ENCODE measurements around the gene PTPRU.
A peak's percentile ranks its signal among the peaks of the same experiment; 100 is the strongest.

The PTPRU gene

DNA sequence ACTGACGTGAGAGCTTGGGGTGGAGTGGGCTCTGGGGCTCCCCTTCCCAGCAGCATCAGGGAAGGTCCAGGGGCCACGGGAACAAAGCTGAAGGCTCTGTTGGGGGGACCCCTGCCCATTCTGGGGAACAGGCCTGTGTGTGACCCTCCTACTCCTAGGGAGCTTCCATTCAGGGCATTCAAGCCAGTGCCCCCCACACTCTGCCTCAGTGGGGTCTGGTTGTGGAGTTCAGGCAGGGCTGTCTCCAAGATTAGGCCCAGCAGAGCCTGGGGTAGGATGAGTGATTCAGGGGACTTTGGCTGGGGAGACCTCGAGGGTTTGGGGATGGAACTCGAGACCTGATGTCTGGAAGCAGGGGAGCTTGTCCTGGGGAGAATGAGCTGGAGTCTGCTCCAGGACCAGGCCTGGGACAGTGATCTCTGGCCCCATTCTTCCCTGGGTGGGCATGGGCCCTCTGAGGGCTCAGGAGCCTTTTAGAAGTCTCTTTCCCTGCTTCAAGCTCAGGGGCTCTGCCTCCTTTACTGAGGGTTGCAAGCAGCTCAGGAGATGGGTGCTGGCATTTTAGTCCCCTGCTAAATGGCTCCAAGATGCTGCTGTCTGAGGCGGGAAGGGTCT is 81.7 kb downstream of the PTPRU start:
- DNase-seq (ENCODE audit: low spot score), result no peak

DNA sequence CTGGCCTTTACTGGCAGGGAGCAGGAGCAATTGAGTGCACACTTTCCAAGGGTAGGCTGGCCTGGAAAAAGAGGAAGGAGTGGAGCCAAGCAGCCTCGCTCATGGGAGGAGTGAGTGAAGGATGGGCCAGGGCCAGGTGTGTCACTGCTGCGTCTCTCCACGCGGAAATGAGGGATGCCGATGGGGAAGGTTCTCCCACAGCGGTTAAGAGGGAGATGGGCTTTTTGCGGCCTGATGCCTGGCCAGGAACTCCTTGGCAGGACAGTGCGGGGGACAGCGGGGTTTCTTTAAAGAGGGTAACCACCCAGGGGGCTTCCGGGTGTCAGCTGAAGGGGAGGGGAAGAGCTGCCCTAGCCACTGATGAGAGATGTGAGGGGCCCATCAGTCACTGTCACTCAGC is 82.4 kb downstream of the PTPRU start:
- DNase-seq (ENCODE audit: low spot score), result no peak

DNA sequence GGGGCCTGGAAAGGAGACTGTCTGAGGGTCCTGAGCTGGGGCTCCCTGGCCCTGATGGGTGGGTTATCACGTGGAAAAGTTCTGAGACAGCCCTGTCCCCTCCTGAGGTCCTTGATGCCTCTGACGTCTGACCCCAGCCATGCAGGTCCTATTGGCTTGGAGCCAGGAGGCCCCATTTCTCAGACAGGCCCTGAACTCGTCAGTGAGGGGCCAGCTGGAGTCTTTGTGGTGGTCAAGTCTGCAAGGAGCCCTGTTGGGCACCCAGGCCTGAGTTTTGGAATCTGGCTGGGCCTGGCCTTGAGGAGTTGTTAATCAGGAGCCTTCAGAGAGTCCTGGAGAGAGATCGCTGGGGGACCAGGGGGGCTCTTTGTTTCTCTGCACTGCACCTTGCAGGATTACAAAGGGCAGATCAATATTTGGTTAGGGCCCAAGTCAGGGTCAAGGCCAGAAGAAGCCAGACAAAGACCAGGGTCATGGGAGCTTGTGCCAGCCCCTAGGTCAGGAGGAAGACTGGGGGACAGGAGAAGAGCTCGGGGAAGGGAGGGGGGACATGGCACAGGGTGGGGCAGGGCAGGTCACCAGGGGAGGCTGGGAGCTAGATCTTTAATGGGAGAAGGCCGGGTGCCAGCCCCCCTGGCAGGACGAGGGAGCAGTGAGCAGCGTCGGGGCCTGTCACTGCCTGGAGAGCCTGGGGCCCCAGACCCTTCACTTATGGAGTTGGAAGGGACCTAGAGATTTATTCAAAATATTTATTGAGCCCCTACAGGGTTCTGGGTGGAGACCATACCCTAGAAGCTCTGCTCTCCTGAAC is 83.2 kb downstream of the PTPRU start:
- no peak for DNase-seq (ENCODE audit: low spot score)

DNA sequence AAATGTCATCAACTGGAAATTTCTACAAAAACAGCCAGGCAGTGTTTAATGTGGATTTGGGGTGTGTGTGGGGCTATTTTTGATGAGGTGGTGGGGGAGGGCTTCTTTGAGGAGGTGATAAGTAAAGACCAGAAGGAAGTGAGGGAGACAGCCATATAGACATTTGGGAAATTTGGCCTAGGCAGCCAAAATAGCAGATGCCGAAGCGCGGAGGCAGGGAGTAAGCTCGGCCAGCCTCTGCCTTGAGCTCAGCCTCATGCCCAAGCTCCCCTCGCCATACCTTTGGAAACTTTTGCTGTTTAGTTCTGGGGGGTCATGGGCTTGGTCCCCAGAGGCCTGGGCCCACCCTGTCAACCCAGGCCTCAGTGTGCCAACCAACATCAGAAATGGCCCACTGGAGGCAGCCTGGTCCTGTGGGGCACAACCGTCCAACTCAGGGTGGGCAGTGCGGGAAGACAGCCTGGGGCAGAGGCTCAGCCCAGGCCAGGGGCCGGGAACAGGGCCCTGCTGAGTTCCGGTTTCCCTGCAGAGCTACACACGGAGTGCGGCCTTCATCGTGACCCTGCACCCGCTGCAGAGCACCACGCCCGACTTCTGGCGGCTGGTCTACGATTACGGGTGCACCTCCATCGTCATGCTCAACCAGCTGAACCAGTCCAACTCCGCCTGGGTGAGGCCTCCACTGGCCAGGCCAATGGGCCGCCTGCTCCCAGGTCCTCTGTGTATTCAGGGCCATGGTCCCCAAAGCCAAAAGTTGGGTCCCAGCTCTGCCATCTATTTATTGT is 84.0 kb downstream of the PTPRU start:
- DNase-seq (ENCODE audit: low spot score), result no peak

DNA sequence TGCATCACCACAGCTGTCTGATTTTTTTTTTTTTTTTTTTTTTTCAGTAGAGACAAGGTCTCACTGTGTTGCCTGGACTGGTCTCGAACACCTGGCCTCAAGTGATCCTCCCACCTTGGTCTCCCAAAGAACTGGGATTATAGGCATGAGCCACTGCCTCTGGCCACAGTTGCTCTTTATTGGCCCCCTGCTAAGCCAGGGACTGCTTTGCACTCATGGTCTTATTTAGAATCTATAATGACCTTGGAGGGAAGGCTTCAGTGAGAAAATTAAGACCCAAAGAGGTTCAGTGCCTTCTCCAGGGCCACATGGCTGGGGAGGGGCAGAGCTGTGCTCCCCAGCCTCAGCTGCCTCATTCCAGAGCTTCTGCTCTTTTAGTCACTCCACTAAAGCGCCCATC is 84.9 kb downstream of the PTPRU start:
- DNase-seq (ENCODE audit: low spot score), result no peak

DNA sequence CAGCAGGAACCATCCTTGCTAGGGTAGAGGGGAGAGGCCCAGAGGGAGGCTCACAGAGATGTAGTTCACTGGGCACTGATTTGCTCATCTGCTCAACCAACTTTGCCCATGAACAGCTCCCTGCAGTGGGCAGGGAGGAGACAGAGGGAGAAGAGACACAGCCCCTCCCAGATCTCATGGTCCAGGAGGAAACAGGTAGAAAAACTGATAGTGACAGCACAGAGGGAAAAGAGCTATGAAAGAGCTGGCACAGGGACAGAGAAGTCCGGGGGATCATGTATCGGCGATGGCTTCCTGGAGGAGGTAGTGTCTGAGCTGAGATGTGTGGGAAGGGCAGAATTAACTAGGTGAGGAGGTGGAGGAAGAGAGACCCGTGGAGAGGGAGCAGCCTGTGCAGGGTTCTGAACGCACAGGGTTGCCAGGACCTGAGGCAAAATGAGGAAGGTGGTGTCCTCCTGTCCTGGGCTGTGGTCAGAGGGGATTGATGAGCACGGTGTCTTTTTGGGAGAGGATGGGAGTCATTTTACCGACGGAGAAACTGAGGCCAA is 85.9 kb downstream of the PTPRU start:
- no peak for DNase-seq (ENCODE audit: low spot score)

DNA sequence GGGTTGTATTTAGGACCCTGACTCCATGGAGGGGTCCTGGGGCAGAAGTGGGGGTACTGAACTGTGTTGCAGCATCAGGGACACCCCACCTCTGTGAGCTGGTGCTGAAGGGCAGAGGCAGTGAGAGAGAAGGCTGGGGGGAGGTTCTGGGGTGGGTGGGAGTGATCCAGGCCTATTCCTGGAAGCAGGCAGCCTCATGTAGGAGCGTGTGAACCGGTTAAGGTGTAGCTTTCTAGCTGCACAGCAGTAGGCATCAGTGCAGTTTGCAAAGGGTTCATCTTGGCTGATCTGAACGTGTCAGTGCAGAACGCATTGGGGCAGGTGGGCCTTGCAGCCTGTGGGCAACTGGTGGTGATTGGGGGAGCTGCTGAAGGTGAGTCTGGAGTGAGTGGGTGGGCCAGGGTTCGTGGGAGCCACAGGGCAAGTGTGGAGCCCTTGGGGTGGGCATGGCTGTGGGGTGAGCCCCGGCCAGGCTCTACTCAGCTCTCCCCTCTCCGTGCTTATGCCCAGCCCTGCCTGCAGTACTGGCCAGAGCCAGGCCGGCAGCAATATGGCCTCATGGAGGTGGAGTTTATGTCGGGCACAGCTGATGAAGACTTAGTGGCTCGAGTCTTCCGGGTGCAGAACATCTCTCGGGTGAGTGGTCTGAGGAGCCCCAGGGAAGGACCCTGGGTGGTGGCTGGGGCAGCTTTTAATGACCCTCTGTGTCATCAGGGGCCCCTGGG is 86.7 kb downstream of the PTPRU start:
- DNase-seq (ENCODE audit: low spot score), result no peak

DNA sequence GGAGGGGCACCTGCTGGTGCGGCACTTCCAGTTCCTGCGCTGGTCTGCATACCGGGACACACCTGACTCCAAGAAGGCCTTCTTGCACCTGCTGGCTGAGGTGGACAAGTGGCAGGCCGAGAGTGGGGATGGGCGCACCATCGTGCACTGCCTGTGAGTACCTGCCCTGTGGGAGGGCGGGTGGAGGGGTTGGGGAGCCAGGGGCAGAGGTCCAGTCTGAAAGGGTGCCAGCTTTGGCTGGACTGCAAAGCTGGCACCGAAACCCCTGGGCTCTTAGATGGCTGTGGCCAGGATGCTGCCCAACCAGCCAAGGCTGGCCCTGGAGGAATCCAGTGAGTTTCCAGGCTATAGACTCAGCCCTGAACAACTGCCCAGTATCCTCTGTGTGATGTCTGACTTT is 87.3 kb downstream of the PTPRU start:
- peak; percentile 39 for DNase-seq (ENCODE audit: low spot score)

DNA sequence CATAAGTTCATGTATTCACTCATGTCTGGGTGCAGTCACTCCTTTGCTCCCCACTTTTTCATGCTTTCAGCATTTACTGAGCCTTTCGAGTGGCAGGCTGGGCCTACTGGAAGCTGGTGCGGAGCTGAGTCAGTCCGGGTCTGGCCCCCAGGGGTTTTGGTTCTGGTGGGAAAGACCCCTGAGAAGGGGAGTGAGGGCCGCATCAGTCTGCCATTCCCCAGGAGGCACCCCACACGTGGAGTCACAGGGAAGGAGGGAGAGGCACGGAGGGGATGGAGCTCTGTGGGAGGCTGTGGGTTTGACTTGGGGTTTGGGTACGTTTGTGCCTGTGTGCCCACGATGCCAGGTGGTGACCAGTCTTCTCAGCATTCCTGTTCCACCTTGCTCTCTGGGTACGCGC is 87.9 kb downstream of the PTPRU start:
- DNase-seq (ENCODE audit: low spot score), result no peak

DNA sequence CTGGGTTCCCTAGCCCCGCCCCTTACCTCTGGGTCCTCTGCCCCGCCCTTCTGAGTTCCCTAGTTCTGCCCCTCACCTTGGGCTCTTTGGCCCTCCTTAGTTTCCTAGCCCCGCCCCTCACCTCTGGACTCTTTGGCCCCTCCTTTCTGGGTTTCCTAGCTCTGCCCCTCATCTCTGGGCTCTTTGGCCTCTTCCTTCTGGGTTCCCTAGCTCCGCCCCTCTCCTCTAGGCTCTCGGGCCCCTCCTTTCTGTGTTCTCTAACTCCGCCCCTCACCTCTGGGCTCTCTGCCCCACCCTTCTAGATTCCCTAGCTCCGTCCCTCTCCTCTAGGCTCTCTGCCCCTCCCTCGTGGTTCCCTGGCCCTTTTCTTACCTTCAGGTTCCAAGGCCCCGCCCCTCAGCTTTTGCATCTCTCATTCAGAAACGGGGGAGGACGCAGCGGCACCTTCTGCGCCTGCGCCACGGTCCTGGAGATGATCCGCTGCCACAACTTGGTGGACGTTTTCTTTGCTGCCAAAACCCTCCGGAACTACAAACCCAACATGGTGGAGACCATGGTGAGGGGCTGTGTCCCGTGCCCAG is 88.5 kb downstream of the PTPRU start:
- no peak for DNase-seq (ENCODE audit: low spot score)

DNA sequence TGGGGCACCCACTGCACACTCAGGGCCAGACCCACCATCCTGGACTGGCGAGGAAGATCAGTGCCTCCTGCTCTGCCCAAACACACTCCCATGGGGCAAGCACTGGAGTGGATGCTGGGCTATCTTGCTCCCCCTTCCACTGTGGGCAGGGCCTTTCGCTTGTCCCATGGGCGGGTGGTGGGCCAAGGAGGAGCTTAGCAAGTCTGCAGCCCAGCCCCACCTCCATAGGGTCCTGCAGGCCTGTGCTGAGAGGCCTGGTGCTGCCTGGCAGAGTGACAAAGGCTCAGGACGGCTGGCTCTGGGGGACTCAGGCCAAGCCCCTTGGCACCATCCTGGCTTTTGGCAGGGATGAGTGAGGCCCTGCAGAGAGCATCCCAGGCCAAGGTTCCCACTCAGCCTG is 89.4 kb downstream of the PTPRU start:
- DNase-seq (ENCODE audit: low spot score), result no peak

DNA sequence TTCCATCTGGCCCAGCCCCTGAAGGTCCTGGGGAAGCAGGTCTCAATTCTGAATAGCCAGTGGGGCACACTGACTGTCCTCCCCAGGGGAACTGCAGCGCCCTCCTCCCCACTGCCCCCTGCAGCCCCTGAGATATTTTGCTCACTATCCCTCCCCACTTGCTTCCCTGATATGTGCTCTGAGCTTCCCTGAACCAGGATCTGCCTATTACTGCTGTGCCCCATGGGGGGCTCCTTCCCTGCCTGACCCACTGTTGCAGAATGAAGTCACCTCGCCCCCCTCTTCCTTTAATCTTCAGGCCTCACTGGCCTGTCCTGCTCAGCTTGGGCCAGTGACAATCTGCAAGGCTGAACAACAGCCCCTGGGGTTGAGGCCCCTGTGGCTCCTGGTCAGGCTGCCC is 89.8 kb downstream of the PTPRU start:
- no peak for DNase-seq (ENCODE audit: low spot score)

DNA sequence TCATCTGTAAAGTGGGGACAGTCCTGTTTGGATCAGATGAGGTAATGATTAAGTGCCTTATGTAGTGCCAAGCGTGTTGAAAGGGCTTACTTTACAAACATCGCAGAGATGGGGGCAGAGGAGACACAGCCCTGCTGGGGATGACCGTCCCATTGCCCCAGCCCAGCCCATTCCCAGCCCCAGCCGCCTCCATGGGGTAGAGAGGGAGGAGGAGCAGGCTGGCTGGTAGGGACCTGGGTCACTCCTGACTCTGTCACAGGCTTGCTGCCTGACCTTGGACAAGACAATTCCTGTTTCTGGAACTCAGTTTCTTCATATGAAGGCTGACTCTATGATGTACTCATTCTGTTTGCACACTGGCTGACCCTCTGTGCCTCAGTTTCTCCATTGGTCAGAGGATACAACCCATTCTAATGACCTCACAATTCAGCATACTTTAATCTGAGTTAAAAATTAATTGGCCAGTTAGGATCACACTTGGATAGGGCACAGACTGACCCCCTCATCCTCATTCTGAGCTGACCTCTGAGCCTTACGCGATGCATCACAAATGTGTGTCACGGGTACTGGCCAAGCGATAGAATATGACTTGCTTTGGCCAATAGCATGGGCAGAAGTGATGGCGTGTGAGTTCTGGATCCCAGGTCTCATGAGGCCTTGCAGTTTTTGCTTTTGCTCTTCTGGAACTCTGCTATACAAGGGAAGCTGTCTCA is 91.1 kb downstream of the PTPRU start:
- no peak for DNase-seq (ENCODE audit: low spot score)

DNA sequence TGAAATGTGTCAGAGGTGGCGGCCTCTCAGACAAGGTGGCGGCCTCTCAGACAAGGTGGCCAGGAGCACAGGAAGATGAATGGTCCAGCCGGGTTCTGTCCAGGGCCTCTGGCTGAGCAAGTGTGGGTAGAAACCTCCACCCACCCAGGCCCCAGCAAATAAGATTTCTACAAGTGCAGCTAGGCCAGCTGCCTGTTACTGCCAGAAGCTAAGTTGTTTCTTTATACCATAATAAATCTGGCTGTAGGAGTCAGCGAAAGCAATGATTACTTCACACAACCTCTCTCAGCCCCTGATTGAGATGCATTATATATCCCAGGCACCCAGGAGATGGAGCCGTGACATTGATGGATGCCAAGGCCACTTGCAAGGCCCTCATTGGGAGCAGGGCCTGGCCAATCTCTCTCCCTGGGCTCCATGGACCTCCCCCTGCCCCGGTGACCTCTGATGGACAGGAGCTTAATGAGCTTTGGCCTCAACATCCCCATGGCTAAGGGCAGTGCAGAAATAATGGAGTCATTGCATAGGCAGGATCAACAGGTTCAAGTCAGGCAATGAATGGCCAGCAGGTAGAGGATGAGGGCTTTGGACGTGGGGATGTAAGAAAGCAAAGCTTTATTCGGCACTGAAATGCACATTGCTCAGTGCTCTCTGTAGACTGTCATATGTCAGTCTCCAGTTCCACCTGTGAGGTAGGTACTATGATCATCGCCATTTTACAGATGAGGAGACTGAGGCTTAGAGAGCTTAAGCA is 92.9 kb downstream of the PTPRU start:
- no peak for DNase-seq (ENCODE audit: low spot score)

DNA sequence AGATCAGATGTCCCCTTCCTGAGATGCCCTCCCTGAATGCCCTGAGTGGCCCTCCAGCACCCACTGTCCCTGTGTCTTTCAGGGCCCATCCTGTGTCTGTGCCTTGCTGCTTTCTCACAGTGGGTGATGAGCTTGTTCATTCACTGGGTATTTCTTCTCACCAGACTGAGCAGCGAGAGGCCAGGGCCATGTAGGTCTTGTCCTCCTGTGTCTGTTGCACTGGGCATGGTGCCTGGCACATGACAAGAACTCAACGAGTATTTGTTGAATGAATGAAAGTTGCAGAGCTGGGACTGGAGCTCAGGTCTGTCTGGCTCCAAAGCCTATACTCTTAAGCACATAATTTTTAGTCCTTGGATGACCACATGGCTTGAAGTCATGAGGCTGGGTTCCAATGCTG is 93.8 kb downstream of the PTPRU start:
- DNase-seq (ENCODE audit: low spot score), result no peak

DNA sequence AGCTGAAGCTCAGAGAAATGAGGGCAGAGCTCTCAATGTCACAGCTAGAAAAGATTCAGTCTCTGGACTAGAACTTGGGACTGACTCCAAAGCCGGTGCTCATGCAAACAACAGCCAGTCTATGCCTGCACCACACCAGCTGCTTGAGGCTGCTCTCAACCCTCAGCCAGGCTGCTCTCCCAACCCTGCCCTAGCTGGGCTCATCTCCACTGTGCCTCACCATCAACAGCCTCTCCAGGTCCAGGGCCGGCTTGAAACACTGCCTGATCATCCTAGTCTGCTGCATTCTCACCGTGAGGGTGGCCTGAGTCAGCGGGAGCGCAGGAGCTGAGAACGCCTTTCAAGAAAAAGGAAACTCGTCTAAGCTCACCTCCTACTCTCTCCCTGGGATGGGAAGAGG is 94.5 kb downstream of the PTPRU start:
- DNase-seq (ENCODE audit: low spot score), result no peak

DNA sequence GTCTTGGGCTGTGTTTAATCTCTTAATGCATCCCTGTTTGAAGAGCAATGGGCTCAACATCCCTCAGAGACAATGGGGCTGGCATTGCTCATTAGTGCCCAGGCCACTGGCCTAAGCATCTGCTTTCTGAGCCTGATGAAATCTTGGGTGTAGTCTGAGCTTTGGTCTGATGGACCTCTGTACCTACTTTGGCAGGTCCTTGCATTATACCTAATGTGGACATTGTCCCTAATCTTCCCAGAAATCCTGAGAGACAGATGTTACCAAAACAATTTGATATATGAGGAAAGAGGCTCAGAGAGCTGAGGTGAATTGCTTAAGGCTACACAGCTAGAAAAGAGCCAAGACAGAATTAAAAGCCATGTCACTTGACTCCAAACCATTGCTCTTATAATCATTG is 95.0 kb downstream of the PTPRU start:
- DNase-seq (ENCODE audit: low spot score), result no peak

DNA sequence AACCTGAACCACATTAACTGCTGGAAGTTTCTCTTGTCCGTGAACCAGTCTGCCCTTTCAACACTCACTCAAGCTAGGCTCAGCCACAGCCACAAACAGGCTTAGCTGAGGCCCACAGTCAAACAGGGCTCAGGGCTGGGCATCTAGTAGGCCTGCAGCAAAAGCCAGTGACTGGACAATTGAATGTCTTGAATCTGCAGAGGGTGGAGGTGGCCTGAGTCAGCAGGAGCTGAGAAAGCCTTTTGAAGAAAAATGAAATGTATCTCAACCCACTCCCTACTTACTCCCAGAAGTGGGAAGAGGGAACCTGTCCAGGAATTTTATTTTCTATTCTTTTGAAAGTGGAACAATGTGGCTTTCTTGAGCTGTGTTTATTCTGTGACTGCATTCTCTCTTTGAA is 95.4 kb downstream of the PTPRU start:
- DNase-seq (ENCODE audit: low spot score), result no peak

DNA sequence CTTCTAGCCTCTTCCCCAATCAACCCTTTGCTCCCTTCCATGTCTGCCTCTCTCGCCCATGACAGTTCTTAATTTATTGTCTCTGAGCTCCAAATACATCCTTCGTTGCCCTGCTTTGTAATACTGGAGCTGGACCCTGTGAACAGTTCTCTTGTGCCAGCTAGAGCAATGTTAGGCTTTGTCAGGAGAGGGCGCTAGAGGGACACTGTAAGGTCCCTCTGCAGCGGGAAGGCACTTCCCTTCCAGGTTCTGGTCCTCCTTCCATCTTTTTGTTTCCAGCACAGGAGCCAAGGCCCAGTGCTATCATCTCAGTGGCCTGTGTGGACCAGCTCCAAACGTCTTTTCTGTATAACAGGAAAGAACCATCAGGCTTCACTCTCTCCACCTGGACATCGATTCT is 95.9 kb downstream of the PTPRU start:
- no peak for DNase-seq (ENCODE audit: low spot score)

DNA sequence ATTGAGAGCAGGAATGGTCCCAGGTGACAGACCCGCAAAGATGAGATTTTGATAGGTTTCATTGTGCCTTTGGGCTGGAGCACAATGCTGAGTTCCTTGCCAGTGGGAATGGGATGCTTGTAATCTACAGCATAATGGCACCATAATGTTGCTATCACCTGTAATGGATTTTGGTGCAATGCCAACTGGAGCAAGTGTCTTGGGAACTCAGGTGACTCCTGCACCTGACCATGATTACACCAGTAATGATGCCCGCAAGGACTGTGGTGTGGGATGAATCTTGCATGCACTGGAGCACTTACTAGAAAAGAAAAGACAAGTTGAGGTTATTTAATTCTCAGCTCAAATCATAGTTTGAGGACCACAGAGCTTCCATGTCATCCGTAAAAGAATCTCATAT is 96.7 kb downstream of the PTPRU start:
- DNase-seq (ENCODE audit: low spot score), result no peak
